Spleen (tissue), 7 donors: ENCODE data around the gene PCCA.

Source experiments
- POLR2A ChIP-seq, 3 donors: fragments of 450-650 bp; IDR thresholded peaks; one replicate each; pipeline ENCODE4 v1.5.1; 2017; ENCODE audit warnings: antibody characterized with exemption in 3 of 3, mild to moderate bottlenecking in 1 of 3
- POLR2AphosphoS5 ChIP-seq, 3 donors: sonication (generic); formaldehyde crosslinking; IDR thresholded peaks; one replicate each; pipeline ENCODE4 v1.5.1; 2017; ENCODE audit warnings: antibody characterized with exemption in 3 of 3
- TF ChIP-seq, protein P1 (sequence below), 11 experiments: fragments of 200-600 bp in 7 of 11; fragments of 450-650 bp in 4 of 11; sonication (generic) in 4 of 11; IDR thresholded peaks in 8 of 11; conservative IDR thresholded peaks in 3 of 11; 1 replicate in 7 of 11; 2 replicates in 4 of 11; pipeline versions ENCODE4 v1.4.0 to v1.8.0; 2016 to 2021; ENCODE audit warnings: antibody characterized with exemption in 11 of 11, inconsistent platforms in 4 of 11, mild to moderate bottlenecking in 1 of 11
- donor health status: DM: no; HTN: no; CAD: no; lungs with moderate emphysema.
- donor health status: DM: no; HTN: no; CAD: no.
- donor health status: DM: no; HTN: no; CAD: no.

DNA sequence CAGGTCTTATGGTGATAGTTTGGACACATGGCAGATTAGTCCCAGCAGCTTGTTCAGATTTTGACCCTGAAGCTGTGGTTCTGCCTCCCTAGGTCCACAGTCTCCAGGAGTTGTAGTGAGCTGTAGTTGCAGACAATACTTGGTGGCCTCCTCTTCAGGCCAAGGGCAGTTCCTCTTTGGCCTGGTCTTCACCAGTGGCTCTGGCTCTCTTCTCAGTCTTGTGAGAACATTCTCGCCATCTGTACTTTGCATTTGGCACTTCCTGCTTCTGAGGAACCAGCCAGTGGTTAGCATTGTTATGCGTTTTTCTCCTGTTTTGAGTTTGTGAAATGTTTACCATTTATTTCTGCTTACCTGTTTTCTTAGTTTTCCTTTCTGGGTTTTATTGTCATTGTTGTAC is 40.7 kb downstream of the PCCA start:
- TF ChIP-seq, protein P1, sequence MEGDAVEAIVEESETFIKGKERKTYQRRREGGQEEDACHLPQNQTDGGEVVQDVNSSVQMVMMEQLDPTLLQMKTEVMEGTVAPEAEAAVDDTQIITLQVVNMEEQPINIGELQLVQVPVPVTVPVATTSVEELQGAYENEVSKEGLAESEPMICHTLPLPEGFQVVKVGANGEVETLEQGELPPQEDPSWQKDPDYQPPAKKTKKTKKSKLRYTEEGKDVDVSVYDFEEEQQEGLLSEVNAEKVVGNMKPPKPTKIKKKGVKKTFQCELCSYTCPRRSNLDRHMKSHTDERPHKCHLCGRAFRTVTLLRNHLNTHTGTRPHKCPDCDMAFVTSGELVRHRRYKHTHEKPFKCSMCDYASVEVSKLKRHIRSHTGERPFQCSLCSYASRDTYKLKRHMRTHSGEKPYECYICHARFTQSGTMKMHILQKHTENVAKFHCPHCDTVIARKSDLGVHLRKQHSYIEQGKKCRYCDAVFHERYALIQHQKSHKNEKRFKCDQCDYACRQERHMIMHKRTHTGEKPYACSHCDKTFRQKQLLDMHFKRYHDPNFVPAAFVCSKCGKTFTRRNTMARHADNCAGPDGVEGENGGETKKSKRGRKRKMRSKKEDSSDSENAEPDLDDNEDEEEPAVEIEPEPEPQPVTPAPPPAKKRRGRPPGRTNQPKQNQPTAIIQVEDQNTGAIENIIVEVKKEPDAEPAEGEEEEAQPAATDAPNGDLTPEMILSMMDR (IDR thresholded peaks at IDR 0.05 in 8 of 11, conservative IDR thresholded peaks at IDR 0.05 in 3 of 11): no peak
- no peak for TF ChIP-seq POLR2AphosphoS5 (IDR thresholded peaks at IDR 0.05)
- TF ChIP-seq POLR2A (IDR thresholded peaks at IDR 0.05): no peak
